C4-2B (cell line): ENCODE data around the gene CLIC4.
"Not testable (repeated sequence)": the region's sequence is repeated elsewhere in the genome, so short reads cannot be mapped to it uniquely, and the experiment has no call there.

Source experiments
- H3K27ac ChIP-seq: fragments of 450-650 bp; 2 replicates; pipeline ENCODE4 v1.5.1; 2017
- ZFX ChIP-seq: fragments of 450-650 bp; IDR thresholded peaks from 2 replicates; pipeline ENCODE4 v1.6.1; 2017
- TF ChIP-seq, protein P1 (sequence below): fragments of 450-650 bp; conservative IDR thresholded peaks from 2 replicates; pipeline ENCODE4 v1.5.1; 2017; ENCODE audit warnings: mild to moderate bottlenecking

Gene CLIC4

GRCh38 chr1:24782689-24783088 lies 37.4 kb downstream of the CLIC4 start:
- TF ChIP-seq, protein P1, sequence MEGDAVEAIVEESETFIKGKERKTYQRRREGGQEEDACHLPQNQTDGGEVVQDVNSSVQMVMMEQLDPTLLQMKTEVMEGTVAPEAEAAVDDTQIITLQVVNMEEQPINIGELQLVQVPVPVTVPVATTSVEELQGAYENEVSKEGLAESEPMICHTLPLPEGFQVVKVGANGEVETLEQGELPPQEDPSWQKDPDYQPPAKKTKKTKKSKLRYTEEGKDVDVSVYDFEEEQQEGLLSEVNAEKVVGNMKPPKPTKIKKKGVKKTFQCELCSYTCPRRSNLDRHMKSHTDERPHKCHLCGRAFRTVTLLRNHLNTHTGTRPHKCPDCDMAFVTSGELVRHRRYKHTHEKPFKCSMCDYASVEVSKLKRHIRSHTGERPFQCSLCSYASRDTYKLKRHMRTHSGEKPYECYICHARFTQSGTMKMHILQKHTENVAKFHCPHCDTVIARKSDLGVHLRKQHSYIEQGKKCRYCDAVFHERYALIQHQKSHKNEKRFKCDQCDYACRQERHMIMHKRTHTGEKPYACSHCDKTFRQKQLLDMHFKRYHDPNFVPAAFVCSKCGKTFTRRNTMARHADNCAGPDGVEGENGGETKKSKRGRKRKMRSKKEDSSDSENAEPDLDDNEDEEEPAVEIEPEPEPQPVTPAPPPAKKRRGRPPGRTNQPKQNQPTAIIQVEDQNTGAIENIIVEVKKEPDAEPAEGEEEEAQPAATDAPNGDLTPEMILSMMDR, result no peak
- TF ChIP-seq ZFX, result no peak
- H3K27ac ChIP-seq, result no peak overlapping the region

DNA sequence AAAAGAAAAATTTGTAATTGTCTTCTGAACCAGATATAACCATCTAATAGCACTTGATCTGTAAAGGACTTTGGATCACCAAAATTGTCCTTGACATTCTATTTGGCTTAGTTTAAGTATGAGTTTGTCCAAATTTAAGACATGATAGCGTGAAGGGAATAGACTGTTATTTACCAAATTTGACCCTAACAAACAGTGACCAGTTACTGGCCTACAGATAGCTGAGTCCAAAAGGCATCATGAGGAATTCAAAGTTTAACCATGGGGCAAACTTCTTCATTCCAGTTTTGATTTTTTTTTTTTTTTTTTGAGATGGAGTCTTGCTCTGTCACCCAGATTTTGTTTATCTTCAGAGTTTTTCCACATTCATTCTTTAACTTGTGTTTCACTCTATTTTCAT lies 38.5 kb downstream of the CLIC4 start:
- TF ChIP-seq, protein P1, result no peak
- TF ChIP-seq ZFX, result no peak
- H3K27ac ChIP-seq, result no peak overlapping the region

DNA sequence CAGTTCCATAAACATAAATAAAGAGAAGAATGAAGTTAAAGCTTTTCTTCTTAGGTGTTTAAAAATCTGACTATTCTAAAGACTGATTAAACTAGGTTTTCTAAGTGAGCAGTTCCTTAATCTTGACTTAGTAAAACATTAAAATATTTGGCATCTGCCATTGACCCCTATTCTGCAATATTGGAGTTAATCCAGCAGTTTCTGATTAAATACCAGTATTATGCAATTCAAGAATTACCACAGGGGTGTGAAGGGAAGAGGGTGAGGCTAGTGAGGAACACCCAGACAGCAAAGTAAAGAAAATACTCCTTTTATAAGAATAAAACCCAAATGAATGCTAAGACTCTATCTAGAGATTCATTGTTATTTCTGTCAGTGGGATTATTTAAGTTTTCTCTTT lies 40.9 kb downstream of the CLIC4 start:
- no peak overlapping the region for H3K27ac ChIP-seq
- no peak for TF ChIP-seq ZFX
- TF ChIP-seq, protein P1, result no peak

DNA sequence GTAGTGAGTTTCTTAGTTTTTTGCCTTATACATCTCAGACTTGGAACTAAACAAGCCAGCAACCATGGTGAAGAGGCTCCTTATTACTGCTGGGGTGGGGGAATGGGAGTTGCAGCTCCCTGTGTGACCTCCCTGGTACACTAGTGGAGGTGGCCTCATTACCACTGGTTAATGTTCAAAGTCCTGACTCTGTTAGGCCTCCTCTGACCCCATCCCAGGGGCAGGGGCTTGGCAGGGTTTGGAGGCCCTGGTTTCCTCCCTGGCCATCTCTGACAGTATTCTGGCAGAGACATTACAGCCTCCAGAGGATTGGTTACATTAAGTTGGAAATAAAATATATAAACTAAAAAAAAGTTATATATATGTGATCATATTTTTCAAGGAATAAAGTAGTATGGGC lies 45.2 kb downstream of the CLIC4 start:
- H3K27ac ChIP-seq, result no peak overlapping the region
- TF ChIP-seq ZFX, result no peak
- TF ChIP-seq, protein P1, result no peak

- TF ChIP-seq, protein P1, result no peak
- TF ChIP-seq ZFX, result no peak
- no peak overlapping the region for H3K27ac ChIP-seq
Measured at GRCh38 chr1:24793447-24794129, 48.3 kb downstream of the CLIC4 start.

DNA sequence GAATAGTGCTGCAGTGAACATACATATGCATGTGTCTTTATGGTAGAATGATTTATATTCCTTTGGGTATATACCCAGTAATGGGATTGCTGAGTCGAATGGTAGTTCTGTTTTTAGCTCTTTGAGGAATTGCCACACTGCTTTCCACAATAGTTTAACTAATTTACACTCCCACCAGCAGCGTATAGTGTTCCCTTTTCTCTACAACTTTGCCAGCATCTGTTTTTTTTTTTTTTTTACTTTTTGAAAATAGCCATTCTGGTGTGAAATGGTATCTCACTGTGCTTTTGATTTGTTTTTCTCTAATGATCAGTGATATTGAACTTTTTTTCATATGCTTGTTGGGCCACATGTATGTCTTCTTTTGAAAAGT lies 48.9 kb downstream of the CLIC4 start:
- not testable (repeated sequence) for H3K27ac ChIP-seq

DNA sequence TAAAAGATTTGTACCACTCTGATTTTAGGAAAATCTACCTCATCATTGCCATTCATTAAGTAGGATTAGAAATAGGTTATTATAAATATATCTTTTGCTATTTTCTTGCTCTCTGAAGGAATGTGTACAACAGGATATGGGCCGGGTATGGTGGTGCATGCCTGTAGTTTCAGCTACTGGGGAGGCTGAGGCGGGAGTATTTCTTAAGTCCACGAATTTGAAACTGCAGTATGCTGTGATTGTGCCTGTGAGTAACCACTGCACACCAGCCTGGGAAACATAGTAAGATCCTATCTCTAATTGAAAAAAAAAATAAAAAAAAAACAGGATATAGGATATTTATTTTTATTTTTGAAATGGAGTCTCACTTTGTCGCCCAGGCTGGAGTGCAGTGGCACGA lies 50.0 kb downstream of the CLIC4 start:
- peak overlapping the region; percentile 7; the same call in 1 of the 2 replicates for H3K27ac ChIP-seq
- TF ChIP-seq, protein P1, result no peak
- no peak for TF ChIP-seq ZFX

DNA sequence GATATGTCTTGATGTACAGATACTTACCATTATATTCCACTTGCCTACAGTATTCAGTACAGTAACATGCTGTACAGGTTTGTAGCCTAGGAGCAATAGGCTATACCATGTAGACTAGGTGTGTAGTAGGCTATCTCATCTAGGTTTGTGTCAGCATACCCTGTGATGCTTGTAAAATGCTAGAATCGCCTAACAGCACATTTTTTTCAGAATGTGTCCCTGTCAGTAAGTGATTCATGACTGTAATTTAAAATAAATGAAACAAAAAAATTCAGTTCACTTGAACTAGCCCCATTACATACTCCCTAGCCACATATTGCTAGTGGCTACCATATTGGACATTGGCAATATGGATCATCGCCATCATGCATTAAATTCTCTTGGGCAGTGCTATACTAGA lies 51.3 kb downstream of the CLIC4 start:
- H3K27ac ChIP-seq, result no peak overlapping the region
- TF ChIP-seq, protein P1, result no peak
- TF ChIP-seq ZFX, result no peak

DNA sequence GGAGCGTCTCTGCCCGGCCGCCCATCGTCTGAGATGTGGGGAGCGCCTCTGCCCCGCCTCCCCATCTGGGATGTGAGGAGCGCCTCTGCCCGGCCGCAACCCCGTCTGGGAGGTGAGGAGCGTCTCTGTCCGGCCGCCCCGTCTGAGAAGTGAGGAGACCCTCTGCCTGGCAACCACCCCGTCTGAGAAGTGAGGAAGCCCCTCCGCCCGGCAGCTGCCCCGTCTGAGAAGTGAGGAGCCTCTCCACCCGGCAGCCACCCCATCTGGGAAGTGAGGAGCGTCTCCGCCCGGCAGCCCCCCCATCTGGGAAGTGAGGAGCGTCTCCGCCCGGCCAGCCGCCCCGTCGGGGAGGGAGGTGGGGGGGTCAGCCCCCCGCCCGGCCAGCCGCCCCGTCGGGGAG lies 54.0 kb downstream of the CLIC4 start:
- H3K27ac ChIP-seq, result not testable (repeated sequence)
